SK-N-SH (cell line): Measurements from ENCODE around the gene TBX4. TPM values are rescaled to one million over a fixed set of nuclear protein-coding genes. Genes with fewer than 3 reads are reported as not detected.

Source experiments
- CTCF ChIA-PET: fragments of 300-600, 350-600 bp; formaldehyde crosslinking; extraction: SDS; loops from one replicate; lab custom pipeline; 2021; lab: Yijun Ruan, JAX
- POLR2A ChIA-PET: fragments of 350-600 bp; sonication (Branson Sonifier 250); formaldehyde crosslinking; extraction: SDS; loops from one replicate; lab custom pipeline; 2020; ENCODE audit warnings: antibody characterized with exemption, inconsistent platforms; lab: Yijun Ruan, JAX
- DNase-seq: peaks from one replicate; pipeline ENCODE4 v3.0.0; 2012
- H2AFZ ChIP-seq: fragments of 200-600 bp; sonication (generic); 2 replicates; pipeline ENCODE4 v1.8.1; 2016; ENCODE audit warnings: antibody characterized with exemption, mild to moderate bottlenecking, low read depth
- H3F3A ChIP-seq: fragments of 200-600 bp; sonication (generic); replicated peaks from 2 replicates; pipeline ENCODE3; 2016; ENCODE audit warnings: antibody characterized with exemption, mild to moderate bottlenecking; ENCODE audit not compliant: insufficient read depth
- H3K27ac ChIP-seq, 2 experiments: fragments of 200-500 bp in 1 of 2; fragments of 200-600 bp in 1 of 2; sonication (Bioruptor generic) in 1 of 2; sonication (generic), shearing (Covaris generic) in 1 of 2; 2 replicates each; pipeline versions ENCODE4 v1.5.1 to v1.6.1; 2014 to 2016; ENCODE audit warnings: low read depth in 2 of 2, inconsistent platforms in 1 of 2, low read length in 1 of 2, mild to moderate bottlenecking in 1 of 2, mixed read lengths in 1 of 2
- H3K27me3 ChIP-seq: fragments of 200-600 bp; sonication (generic), shearing (Covaris generic); 2 replicates; pipeline ENCODE4 v1.6.1; 2016; ENCODE audit warnings: mixed run types; ENCODE audit not compliant: insufficient read depth
- H3K36me3 ChIP-seq, 2 experiments: fragments of 200-500 bp in 1 of 2; fragments of 200-600 bp in 1 of 2; sonication (Bioruptor generic) in 1 of 2; sonication (generic) in 1 of 2; replicated peaks in 1 of 2; 2 replicates each; pipeline versions ENCODE3 to v1.5.1; 2014 to 2016; ENCODE audit warnings: low read length in 1 of 2, mild to moderate bottlenecking in 1 of 2; ENCODE audit not compliant: insufficient read depth in 2 of 2, control insufficient read depth in 1 of 2
- H3K4me1 ChIP-seq, 2 experiments: fragments of 200-500 bp in 1 of 2; fragments of 200-600 bp in 1 of 2; sonication (Bioruptor generic) in 1 of 2; sonication (generic), shearing (Covaris generic) in 1 of 2; 2 replicates each; pipeline versions ENCODE4 v1.5.1 to v1.6.1; 2014 to 2016; ENCODE audit warnings: low read depth in 1 of 2, low read length in 1 of 2, mixed run types in 1 of 2; ENCODE audit not compliant: insufficient read depth in 2 of 2, control insufficient read depth in 1 of 2
- H3K4me2 ChIP-seq: fragments of 200-600 bp; sonication (generic), shearing (Covaris generic); 2 replicates; pipeline ENCODE4 v1.6.1; 2017; ENCODE audit warnings: mixed run types
- H3K4me3 ChIP-seq, 2 experiments: fragments of 200-500 bp in 1 of 2; fragments of 200-600 bp in 1 of 2; sonication (Bioruptor generic) in 1 of 2; sonication (generic), shearing (Covaris generic) in 1 of 2; 2 replicates each; pipeline versions ENCODE4 v1.5.1 to v1.8.1; 2014 to 2016; ENCODE audit warnings: low read depth in 2 of 2, inconsistent platforms in 1 of 2, low read length in 1 of 2, mild to moderate bottlenecking in 1 of 2, mixed read lengths in 1 of 2, moderate library complexity in 1 of 2
- H3K79me2 ChIP-seq: fragments of 200-600 bp; sonication (generic); 2 replicates; pipeline ENCODE4 v1.8.1; 2017; ENCODE audit warnings: mild to moderate bottlenecking; ENCODE audit not compliant: insufficient read depth
- H3K9ac ChIP-seq: fragments of 200-600 bp; sonication (generic); 2 replicates; pipeline ENCODE4 v1.6.1; 2017; ENCODE audit warnings: mixed run types
- H3K9me2 ChIP-seq: fragments of 200-600 bp; sonication (generic); 2 replicates; pipeline ENCODE4 v1.6.1; 2017; ENCODE audit warnings: mixed run types
- H3K9me3 ChIP-seq: fragments of 200-600 bp; sonication (generic); 2 replicates; pipeline ENCODE4 v1.6.1; 2017; ENCODE audit warnings: mixed run types, mild to moderate bottlenecking, moderate library complexity
- H4K20me1 ChIP-seq: fragments of 200-600 bp; sonication (generic); 2 replicates; pipeline ENCODE4 v1.6.1; 2017; ENCODE audit warnings: mild to moderate bottlenecking, mixed run types; ENCODE audit not compliant: insufficient read depth
- EP300 ChIP-seq, 2 experiments: IDR thresholded peaks; 2 replicates each; pipeline versions ENCODE4 v1.4.0 to v1.6.1; 2012; ENCODE audit warnings: borderline replicate concordance in 1 of 2, low read depth in 1 of 2, low read length in 1 of 2
- GATA2 ChIP-seq: sonication (generic); formaldehyde crosslinking; IDR thresholded peaks from 2 replicates; pipeline ENCODE4 v1.5.0; 2020; ENCODE audit warnings: mild to moderate bottlenecking, missing genetic modification reagents
- MXI1 ChIP-seq: IDR thresholded peaks from 2 replicates; pipeline ENCODE4 v1.6.1; 2012; ENCODE audit warnings: mild to moderate bottlenecking, low read depth, low read length, improper control_type of control experiment
- NFIC ChIP-seq: IDR thresholded peaks from 2 replicates; pipeline ENCODE4 v1.4.0; 2012; ENCODE audit warnings: borderline replicate concordance
- RCOR1 ChIP-seq: fragments of 150-350 bp; IDR thresholded peaks from 2 replicates; pipeline ENCODE4 v1.6.1; 2017; ENCODE audit warnings: antibody characterized with exemption, low read length
- WGBS: methylation state at CpG from one replicate; pipeline ENCODE4 v1.1.6; 2017; ENCODE audit warnings: low lambda C conversion rate; 5-methylcytosine and 5-hydroxymethylcytosine counted together
- polyA plus RNA-seq, 3 experiments: library from polyadenylated mRNA; depleted of rRNA; stranded (reverse); fragments of >200 nt; gene quantifications; 2 replicates each; pipeline ENCODE4 v1.2.3, GENCODE V29; 2012
- TF ChIP-seq, protein P1 (sequence below): IDR thresholded peaks from 2 replicates; pipeline ENCODE4 v1.4.0; 2012; ENCODE audit warnings: low read depth
- TF ChIP-seq, protein P2 (sequence below): IDR thresholded peaks from 2 replicates; pipeline ENCODE4; 2012

TBX4 gene
- polyA plus RNA-seq, 1 of the 3 experiments (the other 2 are of a cell fraction): 0.02 TPM

DNA sequence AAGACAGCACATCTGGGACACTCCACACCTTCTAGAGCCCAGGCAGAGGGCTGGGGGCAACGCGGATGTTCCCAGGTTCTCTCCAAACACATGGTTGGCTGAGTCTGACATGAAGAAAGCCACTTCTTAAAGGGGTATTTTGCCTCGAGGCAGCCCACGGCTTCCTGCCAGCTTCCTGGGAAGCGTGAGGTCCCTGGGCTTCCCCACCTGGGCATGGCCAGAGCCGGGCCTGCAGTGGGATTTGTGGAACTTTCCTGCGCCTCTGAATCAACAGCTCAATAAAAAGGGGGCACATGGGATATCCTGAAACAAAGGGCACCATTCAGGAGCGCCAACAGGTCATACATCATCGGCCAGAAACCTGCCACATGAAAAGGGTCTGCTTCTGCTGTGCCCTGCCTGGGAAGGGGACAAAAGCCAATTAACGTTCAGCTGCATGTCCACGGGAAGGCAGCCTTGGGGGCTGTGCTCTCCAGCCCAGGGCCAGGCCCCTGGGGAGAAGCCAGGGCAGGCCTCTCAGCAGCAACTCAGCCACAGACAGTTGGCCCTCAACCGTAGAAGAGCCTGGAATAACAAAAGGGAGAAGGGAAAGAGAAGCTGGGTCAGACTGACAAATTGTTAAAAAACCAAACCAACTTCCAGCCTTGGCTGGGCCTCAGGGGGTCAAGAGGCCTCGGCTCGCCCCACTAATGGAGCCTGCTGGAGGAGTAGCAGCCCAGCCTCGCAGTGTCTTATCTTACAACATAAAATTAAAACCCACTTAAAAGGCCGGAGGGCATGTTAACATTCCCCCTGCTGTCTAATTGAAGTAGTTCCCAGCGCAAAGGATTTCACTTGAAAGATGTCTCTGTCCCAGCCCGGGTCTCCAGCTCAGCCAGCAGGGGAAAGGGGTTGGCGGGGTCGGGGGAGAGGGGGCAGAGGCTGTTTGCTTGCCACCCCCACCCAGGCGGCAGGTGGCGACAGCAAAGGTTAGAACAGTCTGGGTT lies 34.2 kb downstream of the TBX4 start:
- CTCF ChIA-PET: interaction anchor here (0.7 to 3.7 kb wide), 17 partner anchors 8 to 350 kb away, joined by 3 to 19 read pairs (median 5); no protein-coding TSS in a partner anchor
- H4K20me1 ChIP-seq: no peaks in the 10 kb centered on the region
- H3K4me1 ChIP-seq: peaks cover 0 to 48% of the 10 kb centered on the region in 2 experiments; a peak in 2 of 4 replicates
- no peak overlapping the region for H3K9ac ChIP-seq
- POLR2A ChIA-PET: interaction anchor here (0.7 to 1.1 kb wide), 3 partner anchors 10 to 102 kb away, joined by 3 read pairs; partner anchors contain the start of gene TBX2
- no peaks in the 10 kb centered on the region for H3K79me2 ChIP-seq
- no peaks in the 10 kb centered on the region for H3K27me3 ChIP-seq
- H2AFZ ChIP-seq: peak overlapping the region; percentile 9; the same call in 1 of the 2 replicates
- H3F3A ChIP-seq: no peaks in the 10 kb centered on the region
- DNase-seq: peak; percentile 80
- no peak overlapping the region for H3K4me3 ChIP-seq
- H3K27ac ChIP-seq: peak overlapping the region in 1 of 2 experiments; percentile 45; a peak in 2 of 4 replicates
- 88% methylated on average over 15 of the region's 22 CpGs for WGBS
- no peak overlapping the region for H3K4me2 ChIP-seq
- H3K9me3 ChIP-seq: no peaks in the 10 kb centered on the region
- H3K9me2 ChIP-seq: no peaks in the 10 kb centered on the region
- TF ChIP-seq, protein P1, sequence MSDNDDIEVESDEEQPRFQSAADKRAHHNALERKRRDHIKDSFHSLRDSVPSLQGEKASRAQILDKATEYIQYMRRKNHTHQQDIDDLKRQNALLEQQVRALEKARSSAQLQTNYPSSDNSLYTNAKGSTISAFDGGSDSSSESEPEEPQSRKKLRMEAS: no peak
- TF ChIP-seq GATA2 (CRISPR knock-in tag): peak; percentile 51
- TF ChIP-seq RCOR1: no peak
- 0 out of 4 replicates have a peak, but pooled peaks of 1 of the 2 experiments have one; percentile 25 for TF ChIP-seq EP300 (IDR thresholded peaks at IDR 0.05; ENCODE audit: borderline replicate concordance in 1 of 2, low read depth in 1 of 2, low read length in 1 of 2)
- H3K36me3 ChIP-seq: no peaks in the 10 kb centered on the region

DNA sequence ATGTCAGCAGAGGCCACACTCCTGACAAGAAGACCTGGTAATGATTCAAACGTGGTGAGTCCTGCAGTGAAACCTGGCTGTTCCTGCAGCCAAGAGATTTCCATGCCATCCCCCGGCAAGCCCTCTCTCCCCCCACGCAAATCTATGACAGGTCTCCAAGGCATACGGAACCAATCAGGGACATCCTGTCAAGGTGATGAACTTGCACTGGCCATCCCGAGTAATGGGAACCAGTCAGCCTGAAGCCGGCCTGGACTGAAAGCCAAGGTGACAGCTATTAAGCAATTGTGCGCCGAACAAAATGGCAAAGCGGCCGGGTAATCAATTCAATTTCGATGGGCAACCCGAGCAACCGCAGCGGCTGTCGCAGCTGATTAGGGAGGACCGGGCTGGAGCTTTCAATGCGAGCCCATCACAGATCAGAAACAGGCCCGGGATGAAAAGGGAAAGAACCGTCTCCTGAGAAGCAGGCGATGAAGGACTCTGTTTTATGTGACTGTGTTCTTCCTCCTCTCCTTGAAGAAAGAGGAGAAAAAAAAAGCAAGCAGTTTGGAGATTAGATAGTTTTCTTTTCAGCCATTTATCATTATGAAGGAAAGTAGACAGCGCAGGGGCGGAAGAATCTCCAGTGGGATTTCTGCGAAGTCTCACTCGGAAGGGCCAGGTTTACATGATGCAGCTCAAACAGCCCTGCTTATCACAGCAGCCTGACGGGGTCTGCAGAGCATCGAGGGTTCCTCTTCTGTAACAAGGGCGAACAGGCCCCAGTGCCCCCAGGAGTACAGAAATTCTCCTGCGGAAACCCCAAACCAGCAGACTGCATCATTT lies 35.2 kb downstream of the TBX4 start:
- Histone ChIP-seq H3K4me1 (peaks cover 0 to 46% of the 10 kb centered on the region in 2 experiments; a peak in 3 of 4 replicates), H3K27ac (no peak overlapping the region; a peak in 1 of 4 replicates), H3K4me2 (no peak overlapping the region), H3K4me3 (no peak overlapping the region)
- TF ChIP-seq MXI1: no peak; the same call in 1 of the 2 replicates
- no peak for TF ChIP-seq NFIC
- TF ChIP-seq, protein P2, sequence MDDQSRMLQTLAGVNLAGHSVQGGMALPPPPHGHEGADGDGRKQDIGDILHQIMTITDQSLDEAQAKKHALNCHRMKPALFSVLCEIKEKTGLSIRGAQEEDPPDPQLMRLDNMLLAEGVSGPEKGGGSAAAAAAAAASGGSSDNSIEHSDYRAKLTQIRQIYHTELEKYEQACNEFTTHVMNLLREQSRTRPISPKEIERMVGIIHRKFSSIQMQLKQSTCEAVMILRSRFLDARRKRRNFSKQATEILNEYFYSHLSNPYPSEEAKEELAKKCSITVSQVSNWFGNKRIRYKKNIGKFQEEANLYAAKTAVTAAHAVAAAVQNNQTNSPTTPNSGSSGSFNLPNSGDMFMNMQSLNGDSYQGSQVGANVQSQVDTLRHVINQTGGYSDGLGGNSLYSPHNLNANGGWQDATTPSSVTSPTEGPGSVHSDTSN: no peak
- TF ChIP-seq, all 33 proteins: peak for 0
- ChIA-PET CTCF (interaction anchor here (1.0 to 3.7 kb wide), 13 partner anchors 9 to 87 kb away, joined by 3 to 19 read pairs (median 7); no protein-coding TSS in a partner anchor), POLR2A (interaction anchor here (0.9 kb wide), 1 partner anchor 88 kb away, joined by 3 read pairs; the partner anchor contains the start of gene TBX2)
- no peaks in the 10 kb centered on the region for H4K20me1 ChIP-seq
- no peaks in the 10 kb centered on the region for H3K36me3 ChIP-seq
- H2AFZ ChIP-seq: no peak overlapping the region
- no peaks in the 10 kb centered on the region for H3K9me2 ChIP-seq
- H3K9ac ChIP-seq: no peak overlapping the region
- no peaks in the 10 kb centered on the region for H3F3A ChIP-seq
- H3K9me3 ChIP-seq: no peaks in the 10 kb centered on the region
- peak; percentile 74 for DNase-seq
- no peaks in the 10 kb centered on the region for H3K79me2 ChIP-seq
- 85% methylated on average over 28 of the region's 28 CpGs for WGBS
- no peaks in the 10 kb centered on the region for H3K27me3 ChIP-seq
